LHCN-M2 (cell line): ENCODE results near the gene GPR183. TPM values are rescaled to one million over a fixed set of nuclear protein-coding genes. Genes with fewer than 3 reads are reported as not detected.

ENCODE experiments used
- DNase-seq: peaks from one replicate; pipeline ENCODE4 v3.0.0-alpha.2; 2012; ENCODE audit warnings: low read depth
- polyA plus RNA-seq: library from polyadenylated mRNA; unstranded; fragments of >200 nt; gene quantifications from one replicate; pipeline ENCODE4 v1.2.1, GENCODE V29; 2012; ENCODE audit warnings: missing spikeins
- total RNA-seq: library from RNA; depleted of rRNA; stranded (reverse); fragments of >200 nt; gene quantifications from 2 replicates; pipeline ENCODE4 v1.2.3, GENCODE V29; 2014; rRNA removed

GPR183 gene, protein sequence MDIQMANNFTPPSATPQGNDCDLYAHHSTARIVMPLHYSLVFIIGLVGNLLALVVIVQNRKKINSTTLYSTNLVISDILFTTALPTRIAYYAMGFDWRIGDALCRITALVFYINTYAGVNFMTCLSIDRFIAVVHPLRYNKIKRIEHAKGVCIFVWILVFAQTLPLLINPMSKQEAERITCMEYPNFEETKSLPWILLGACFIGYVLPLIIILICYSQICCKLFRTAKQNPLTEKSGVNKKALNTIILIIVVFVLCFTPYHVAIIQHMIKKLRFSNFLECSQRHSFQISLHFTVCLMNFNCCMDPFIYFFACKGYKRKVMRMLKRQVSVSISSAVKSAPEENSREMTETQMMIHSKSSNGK
- total RNA-seq = 0.11 TPM in 1 of 2 replicates, not detected in the other
- polyA plus RNA-seq = 0.07 TPM

DNA sequence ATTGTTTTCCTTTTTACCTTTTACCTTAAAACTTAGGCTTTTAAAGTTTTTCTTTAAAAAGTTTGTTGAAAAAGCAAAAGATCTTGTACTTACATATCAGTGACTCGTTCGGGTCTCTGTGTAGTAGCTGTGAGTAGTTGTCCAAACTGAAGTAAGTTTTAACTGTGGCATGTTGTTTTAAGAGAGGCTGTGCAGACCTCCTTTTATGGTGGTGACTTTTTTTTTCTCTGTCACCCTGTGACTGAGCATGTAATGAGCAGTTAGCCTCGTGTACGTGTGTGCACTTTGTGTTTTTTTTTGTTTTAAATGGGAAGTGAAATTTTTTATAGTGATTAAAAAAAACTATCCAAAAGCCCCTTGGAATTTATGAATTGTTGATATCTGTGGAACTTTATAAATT, at the start of gene GPR183:
TSS of gene GPR183 (minus strand) at position 153 of the 400 bp plus-strand sequence. CDS start 11,254 bp downstream, outside the sequence.
- peak; percentile 40 for DNase-seq

GRCh38 chr13:99356262-99357091, 49.3 kb upstream of the GPR183 start:
- peak; percentile 79 for DNase-seq

GRCh38 chr13:99356012-99356261, 48.7 kb upstream of the GPR183 start:
- no peak for DNase-seq

DNA sequence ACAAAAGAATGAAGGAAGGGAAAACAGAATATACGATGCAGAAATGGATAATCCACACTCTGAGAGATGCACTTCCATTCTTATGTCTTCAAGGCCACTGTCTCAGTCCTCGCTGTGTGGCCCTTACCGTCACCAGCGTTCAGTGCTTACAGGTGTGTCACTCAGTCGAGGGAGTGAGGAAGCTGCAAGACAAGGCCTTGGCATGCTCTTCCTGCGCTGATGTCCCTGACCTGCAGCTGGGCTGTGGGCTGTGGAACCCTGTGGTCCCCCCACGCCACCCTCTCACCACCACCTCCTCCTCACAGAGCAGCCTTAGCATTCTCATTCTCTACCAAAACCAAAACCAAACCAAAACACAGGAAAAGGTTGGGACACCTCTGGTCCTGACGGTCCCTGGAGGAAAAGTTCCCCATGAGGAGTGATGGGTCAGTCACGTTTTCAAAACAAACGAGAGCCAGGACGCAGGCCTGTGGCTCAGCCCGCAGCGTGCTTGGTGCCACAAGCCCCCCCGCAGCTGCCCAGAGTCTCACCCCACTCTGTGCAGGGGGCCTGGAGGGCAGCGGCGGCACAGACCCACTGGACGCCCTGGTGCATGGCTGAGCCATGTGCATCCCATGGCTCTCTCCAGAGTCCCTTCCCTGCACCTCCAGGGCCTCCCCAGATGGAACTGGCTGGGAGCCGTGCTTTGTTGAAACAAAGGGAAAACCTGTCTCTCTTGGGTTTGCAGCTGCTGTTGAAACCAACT, 48.2 kb upstream of the GPR183 start:
- no peak for DNase-seq

DNA sequence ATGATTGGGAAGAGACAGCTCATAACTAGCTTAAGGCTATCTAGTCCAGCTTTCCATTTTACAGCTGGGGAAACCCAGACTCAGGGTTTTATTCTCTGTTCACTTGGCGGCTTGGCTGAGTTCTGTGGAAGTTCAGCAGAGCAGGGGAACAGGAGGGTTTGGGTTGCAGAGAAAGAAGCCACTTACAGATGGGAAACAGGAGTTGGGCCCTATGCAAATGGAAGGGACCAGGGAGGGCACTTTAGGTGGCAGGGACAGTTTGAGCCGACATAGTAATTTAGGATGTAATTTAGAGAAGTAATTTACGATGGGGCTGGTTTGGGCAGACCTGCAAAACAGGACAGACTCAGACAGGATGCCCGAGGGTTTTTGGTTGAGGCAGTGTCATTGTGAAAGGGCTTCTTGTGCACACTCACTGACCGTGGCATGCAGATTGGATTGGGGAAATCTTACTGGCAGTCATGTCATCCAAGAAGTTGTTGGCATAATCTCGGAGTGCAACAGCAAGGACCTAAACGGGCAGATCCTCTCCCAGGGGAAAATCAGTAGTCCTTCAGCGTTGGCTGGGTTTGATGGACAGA, 47.3 kb upstream of the GPR183 start:
- no peak for DNase-seq

DNA sequence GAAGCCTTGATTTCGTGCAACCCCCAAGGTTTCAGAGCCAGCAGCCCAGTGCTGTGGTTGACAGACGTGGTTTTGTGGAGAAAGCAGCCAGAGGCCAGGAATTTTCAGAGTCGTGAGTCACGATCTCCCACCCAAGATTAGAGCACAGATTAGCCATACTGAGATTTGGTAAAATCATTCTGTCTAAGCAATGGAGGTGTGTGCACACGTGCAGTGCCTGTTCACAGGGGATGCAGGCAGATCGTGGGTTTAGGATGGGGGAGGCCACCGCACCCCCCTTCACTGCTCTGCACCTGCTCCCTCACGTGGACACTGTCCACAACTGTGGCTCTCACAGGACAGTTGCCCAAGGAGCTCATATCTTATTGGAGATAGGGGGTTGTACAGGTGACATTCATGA, 46.6 kb upstream of the GPR183 start:
- DNase-seq = peak; percentile 20

DNA sequence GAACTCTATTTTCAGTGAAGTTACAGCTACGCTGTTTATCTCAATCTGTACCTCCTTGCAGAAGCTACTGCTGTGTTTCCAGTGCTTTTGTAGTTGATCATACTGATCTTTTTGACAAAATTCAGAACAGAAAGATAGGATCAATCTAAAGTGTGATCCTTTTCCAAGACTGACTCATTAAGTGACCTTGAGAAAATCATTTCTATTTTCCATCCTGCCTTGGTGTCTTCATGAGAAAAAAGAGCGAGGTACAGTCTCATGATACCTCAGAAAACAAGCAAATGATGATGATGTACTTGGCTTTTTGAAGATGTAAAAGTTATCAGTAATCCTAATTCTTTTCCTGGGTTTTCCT, 46.0 kb upstream of the GPR183 start:
- no peak for DNase-seq

DNA sequence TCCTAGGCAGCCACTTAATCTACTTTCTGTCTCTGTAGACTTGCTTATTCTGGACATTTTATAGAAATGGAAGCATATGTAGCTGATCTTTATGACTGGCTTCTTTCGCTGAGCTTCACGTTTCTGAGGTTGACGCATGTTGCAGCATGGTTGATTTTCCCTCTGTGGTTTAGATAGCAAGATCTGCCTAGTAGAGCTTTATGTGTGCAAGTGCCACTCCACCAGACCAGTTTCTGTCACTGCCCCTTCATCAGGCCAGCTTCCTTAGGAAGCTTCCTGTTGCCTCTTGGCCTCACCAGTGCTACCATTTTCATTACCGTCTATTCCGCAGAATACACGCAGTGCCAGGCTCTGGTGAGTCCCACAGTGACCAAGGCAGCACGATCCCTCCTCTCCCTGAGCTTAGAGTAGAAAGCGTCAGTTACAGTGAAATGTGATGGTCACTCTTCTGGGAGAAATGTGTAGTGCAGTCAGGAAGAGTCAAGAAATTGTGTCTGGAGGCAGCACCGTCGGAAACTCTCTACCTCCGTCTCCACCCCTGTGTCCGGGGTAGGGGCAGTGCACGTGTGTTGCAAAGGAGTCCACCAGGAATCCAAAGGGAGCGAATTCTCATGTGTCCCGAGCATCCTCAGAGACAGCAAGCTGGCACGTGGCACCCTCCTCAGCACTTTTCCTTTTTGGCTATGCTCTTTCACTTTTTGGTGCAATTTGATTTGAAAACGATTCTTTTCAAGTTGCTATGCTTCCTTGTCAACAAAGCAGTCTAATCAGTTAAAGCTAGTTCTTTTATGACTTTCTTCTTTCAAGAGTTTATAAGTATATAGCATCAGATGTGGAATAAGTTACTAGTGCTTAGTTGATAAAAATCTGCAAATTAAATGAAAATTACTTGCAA, 45.4 kb upstream of the GPR183 start:
- no peak for DNase-seq

DNA sequence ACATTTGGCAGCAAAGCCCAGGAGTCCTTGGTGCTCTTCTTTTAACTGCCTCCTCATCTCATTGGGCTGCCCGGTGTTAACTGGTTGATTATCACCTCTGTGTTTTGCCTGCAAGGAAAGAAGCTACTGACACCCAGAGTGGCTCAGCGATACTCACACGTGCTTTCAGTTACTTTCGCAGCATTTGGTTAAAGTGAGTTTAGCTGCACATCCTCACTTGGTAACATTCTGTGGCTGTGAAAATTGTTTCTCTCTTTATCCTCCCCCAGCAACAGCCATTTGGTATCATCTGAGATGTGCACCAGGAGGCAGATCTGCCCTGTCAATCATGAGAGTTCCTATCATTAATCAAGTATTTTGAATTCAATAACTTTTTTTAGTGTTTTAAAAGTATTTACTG, 44.6 kb upstream of the GPR183 start:
- no peak for DNase-seq

GRCh38 chr13:99350191-99350590, 43.0 kb upstream of the GPR183 start:
- no peak for DNase-seq

DNA sequence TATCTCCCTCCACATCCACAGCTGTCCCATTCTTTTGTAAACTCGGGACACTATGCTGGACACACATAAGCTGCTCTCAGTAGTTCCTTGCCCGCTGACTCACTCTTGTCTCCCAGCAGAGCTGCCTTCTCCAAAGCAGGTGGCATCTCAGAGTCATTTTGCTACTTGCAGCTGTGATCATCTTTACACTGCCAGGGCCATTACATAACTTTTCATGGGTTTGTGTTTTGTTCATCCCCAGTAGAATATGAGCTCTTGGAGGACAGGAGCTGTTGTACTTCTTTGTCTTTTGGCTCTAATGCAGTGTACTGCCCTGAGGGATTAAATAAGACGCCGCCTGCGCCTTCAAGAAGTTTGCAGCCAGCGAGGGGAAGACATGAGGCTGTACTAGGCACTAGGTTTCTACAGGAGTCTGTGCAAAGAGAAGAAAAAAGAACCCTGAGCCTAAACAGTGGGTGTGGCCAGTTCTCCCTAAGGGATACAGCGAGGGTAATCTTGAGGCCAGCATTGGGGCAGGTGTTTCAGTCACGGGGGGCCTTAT, 40.8 kb upstream of the GPR183 start:
- DNase-seq = peak; percentile 85

- no peak for DNase-seq
Measured at GRCh38 chr13:99347335-99347878, 40.2 kb upstream of the GPR183 start.

GRCh38 chr13:99346335-99347042, 39.3 kb upstream of the GPR183 start:
- no peak for DNase-seq

DNA sequence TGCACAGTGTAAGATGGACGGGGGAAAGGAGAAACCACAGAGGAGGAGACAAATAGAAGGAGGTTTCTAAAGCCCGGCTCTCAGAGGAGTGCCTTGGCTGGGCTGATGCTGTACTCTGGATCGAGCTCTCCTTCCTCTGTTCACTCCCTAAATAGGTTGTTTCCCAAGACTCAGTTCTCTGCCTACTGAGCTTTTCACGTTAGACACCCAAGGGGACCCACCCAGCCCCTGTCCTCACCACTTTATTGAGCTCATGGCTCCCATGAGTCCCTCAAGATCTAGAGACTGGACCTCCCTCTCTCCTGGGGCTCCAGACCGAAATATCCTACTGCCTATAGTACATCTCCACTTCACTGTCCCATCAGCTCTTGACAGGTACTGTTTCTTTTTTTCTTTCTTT, 38.1 kb upstream of the GPR183 start:
- DNase-seq = no peak

- no peak for DNase-seq
Measured at GRCh38 chr13:99344610-99345208, 37.5 kb upstream of the GPR183 start.

- no peak for DNase-seq
Measured at GRCh38 chr13:99342723-99343315, 35.6 kb upstream of the GPR183 start.

GRCh38 chr13:99341969-99342722, 34.9 kb upstream of the GPR183 start:
- no peak for DNase-seq

GRCh38 chr13:99340638-99341037, 33.4 kb upstream of the GPR183 start:
- DNase-seq = no peak
